ENCODE results near the gene C17orf100.

C17orf100 gene

DNA sequence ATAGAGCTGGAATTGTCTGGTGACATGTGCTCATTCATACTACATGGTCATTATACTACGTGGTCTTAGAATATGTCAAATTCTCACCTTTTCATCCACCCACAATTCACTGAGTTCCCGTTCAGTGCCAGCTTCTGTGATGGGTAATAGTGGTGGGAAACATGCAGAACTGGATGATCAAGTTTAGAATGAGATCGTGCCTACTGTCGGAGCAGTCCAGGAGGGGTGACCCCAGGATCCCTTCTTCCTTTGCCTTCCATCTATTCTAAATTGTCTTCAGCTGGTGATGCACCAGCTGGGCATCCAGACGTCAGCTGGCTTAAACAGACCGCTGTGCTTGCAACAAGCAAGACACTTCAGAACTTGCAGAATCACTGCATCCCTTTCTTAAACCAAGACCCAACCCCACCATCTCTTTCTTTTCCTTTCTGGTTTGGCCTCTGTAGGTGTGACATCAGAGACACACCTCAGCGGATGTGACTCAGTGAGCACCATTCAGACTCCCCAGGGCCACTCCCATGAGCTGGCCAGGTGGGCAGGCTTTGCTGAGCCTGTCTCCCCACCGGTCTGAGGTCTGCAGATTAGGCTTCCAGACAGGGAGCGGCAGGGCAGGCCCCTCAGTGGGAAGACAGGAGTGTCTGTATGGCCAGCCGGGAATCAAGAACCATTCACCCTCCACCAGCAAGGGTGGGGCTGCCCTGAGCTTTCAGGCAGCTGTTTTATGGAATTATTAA is 18.1 kb downstream of the C17orf100 start:
- no peak for DNase-seq (ENCODE audit: low read depth in 3 of 3)

DNA sequence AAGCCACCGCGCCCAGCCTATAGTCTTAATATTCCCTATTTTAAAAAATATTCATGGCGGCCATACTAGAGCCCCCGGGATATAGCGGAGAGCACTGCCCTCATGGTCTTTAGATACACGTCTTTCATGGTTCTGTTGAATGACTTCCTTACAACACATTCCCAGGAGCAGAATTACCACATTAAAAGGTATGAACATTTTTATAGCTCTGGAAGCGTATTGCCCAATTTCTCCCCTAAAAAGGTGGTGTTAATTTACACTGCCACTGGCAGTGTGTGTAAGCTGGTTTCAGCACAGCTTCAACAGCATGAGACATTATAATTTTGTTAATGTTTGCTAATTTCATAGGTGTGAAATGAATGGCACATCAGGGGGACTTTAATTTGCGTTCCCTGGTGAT is 19.0 kb downstream of the C17orf100 start:
- DNase-seq (ENCODE audit: low read depth in 3 of 3): no peak

DNA sequence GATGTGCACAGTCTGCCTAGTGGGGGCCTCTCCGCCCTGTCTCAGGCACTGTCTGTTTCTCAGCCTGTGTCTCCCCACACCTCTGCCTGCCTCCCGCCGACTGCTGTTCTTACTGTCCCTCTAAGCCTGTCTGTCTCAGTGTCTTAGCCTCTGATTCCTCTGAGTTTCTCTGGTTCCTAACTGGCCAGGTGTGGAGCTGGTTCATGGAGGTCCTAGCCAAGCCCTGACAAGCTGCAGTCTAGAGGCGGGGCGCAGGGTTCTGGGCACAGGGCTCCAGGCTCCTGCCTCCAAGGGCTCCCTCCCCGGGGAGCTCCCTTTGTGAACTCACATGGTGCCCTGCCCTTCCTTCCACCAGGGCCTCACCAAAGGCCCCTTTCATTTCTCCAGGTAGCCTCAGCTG is 19.4 kb downstream of the C17orf100 start:
- DNase-seq (ENCODE audit: low read depth in 3 of 3): no peak

DNA sequence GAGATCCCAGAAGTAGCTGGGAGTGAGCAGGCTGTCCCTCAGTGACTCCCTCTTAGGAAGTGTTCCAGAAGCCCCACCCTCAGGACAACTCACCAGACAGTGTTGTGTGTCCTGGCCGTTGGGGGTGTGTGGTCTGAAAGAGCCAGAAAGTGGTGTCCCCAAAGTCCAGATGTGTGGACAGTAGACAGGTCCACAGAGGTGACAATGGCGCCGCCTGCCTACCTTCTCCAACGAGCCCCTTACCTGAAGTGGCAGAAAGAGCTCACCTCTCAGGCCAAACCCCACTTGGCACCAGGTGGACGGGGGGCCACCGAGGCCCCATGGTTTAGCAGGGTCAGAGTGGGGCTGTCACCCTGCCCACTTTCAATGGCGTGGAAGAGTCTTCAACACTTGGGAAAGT is 19.9 kb downstream of the C17orf100 start:
- DNase-seq (ENCODE audit: low read depth in 3 of 3): no peak

DNA sequence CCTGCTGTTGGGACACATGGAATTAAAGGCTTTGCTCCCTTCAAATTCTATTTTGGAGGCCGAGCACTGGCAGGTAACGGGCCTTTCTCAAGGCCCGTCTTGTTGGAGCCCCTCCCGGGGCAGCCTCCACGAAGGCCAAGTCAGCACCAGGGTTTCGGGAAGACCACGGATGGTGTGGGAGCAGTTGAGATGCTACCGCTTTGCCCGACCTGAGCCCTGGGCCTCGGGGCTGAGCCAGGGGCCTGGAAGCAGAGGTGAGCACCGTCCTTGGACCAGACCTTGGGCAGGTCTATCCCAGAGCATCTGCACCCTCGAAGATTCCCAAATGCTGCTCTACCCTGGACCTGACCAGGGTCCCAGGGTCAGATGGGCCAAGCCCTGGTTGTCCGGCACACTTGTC is 23.0 kb downstream of the C17orf100 start:
- DNase-seq (ENCODE audit: low read depth in 3 of 3): no peak

DNA sequence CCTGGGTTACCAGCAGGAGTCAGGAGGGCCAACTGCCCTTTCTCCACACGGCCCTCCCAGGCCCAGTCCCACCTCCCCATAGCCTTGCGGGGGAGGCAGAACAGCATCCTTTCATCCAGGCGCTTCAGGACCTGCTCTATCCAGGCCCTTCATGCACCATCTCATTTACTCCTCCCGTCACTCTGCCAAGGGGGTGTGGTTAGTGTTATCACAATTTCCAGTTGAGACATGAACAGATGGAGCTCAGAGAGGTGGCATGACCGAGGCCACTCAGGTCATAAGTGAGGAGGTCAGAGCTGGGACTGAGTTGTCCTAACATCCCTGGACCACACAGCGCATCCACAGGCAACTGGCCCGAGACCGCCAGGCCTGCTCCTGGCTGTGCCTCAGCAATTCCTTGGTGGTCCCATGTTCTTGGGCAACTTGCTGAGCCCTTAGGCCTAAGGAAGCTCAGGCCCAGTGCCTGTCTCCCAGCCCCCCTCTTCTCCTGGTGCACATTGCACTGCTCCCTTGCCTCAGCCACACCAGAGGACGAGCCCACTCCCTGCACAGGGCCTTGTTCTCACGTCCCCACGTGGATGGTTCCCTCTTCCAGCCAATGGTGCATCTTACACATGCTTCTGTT is 23.8 kb downstream of the C17orf100 start:
- DNase-seq (ENCODE audit: low read depth in 3 of 3): no peak

DNA sequence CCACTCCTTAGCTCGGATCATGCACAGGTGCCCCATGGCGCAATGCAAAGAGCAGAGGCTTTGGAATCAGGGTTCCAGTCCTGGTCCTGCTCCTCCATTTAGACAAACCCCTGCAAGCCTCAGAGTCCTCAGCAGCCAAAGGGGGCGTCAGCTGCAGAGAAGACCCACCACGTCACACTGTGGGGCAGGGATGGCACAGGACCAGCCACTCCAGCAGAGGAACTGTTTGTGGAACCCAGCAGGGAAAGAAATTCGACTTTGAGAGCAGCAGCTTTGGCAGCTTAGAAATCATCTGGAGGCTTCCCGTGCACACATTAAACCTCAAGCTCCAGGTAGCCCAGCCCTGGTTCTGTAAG is 25.2 kb downstream of the C17orf100 start:
- no peak for DNase-seq (ENCODE audit: low read depth in 3 of 3)

DNA sequence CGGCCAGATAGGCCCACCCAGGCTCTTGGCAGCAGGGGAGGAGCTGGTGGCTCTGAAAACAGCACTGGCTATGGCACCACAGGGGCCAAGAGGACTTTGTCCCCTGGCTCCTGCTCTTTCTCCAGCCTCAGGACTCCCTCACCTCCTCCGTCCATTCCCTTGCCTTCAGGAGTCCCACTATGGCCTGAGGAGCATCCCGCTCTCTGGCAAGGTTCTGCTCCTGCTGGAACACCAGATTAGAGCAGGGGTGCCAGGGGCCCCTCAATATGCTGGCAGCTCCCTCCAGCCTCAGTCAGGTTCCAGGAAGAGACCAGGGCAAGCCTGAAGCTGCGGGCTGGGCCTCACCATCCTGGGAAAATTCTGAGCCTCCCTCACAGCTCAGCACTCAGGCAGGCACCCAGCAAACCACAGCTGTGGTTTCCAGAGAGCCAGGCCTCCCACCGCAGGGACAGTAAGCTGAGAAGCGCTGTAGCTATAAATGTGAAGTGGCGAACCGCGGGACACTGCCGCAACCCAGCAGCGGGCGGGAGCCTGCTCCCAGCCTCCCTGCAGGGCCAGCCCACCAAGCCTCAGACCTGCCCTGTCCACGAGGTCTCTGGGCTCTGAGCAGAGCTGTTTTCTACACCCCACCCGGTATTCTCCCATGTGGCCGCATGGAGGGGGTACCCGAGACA is 25.7 kb downstream of the C17orf100 start:
- DNase-seq (ENCODE audit: low read depth in 3 of 3): no peak

DNA sequence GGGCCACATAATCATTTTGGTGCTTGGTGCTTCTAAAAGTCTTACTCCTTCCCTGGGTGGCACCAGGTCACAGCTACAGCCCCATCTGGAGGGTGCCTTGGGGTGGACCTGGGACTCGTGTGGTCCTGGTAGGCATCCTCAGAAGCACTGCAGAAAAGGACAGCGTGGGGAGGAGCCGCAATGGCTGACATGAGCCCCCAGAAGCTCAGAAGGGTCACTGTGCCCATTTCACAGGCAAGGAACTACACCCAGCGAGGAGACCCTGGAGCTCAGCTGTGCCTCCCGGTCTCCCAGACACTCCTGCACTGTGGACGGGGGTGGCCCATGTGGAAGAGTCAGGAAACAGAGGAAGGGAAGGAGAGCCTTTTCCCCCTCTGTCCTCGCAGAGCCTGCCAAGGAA is 26.4 kb downstream of the C17orf100 start:
- DNase-seq (ENCODE audit: low read depth in 3 of 3): no peak

DNA sequence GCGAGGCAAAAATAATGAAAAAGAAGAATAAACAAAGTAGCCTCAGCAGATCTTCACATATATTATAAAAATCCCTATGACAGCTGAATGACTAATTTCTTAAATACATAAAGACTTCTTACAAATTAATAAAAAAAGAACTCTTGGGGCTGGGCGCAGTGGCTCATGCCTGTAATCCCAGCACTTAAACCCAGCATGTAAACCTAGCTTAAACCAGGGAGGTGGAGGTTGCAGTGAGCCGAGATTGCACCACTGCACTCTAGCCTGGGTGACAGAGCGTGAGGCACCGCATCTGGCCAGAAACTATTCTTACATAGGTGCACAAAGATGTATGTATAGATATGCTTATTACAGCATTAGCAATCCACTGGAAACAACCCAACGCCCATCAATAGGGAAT is 27.7 kb downstream of the C17orf100 start:
- DNase-seq (ENCODE audit: low read depth in 3 of 3): no peak

DNA sequence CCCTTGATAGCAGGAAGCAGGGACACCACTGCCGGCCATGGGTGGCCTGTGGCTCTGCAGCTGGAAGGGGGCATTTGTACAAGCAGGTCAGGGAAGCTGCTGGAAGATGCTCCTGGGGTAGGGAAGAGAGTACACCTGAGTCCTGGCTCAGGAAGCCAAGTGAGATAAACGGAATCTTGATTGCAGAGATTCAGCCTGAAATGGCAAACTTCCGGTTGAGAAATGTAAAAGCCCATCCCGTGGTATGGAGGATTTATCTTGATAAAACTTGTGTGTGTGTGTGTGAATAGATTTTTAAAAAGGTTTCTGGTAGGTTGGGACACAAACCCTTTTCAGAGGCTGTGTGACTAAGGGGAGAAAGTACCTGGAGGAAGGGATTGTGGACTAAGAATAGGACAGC is 29.6 kb downstream of the C17orf100 start:
- DNase-seq (ENCODE audit: low read depth in 3 of 3): no peak

DNA sequence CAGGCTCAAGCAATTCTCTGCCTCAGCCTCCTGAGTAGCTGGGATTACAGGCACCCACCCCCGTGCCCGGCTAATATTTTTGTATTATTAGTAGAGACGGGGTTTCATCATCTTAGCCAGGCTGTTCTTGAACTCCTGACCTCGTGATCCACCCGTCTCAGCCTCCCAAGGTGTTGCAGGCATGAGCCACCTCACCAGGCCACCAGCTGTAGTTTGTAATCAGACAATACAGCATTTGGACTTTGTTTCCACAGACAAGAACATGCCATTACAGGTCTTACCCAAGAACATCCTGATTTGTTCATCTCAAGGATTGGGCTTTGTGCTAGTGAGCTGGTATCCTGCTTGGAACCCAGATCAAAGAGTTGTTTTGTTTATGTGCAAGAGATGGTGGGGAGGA is 30.1 kb downstream of the C17orf100 start:
- no peak for DNase-seq (ENCODE audit: low read depth in 3 of 3)

DNA sequence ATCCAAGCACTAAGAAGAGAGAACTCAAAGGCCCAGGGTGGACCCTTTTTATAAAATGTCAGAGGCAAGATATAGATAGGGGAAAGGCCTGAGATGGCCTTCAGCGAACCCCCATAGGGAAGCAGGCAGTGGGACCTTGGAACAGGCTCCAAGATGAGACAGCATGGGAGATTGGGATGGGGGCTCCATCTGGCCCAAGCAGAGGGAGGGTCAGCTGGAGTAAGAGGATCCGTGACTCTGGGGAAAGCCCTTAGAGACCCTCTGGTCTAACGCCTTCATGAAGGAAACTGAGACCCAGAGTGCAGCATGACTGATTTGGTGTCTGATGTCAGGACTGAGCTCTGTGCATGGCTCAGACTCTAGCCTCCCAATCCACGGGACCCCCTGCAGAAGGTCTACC is 30.8 kb downstream of the C17orf100 start:
- no peak for DNase-seq (ENCODE audit: low read depth in 3 of 3)

DNA sequence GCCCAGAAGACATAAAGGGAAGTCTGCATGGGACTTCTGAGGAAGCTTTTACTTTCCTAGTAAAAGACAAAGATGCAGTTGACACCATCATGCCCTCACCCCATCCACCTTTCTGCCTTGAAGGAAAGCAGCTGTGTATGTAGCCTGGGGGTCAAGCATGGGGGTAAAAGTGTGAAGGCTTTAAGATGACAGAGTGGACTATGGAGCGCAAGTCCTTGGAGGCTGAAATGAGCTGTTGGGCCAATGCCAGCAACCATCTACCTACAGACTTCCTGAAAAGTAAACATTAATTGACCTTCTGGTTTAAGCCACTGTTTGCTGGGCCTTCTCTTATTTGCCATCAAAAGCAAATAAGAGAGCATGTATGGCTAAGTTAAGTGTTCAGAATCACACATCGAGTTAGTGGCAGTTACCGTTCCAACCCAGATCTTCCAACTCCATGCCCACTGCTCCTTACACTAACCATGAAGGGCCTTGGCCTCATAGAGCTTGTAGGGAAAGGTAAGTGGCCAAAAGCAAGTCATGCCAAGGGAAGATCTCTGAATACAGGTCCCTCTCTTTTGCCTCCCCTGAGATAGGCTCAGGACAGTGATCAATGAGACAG is 31.6 kb downstream of the C17orf100 start:
- DNase-seq (ENCODE audit: low read depth in 3 of 3): no peak

DNA sequence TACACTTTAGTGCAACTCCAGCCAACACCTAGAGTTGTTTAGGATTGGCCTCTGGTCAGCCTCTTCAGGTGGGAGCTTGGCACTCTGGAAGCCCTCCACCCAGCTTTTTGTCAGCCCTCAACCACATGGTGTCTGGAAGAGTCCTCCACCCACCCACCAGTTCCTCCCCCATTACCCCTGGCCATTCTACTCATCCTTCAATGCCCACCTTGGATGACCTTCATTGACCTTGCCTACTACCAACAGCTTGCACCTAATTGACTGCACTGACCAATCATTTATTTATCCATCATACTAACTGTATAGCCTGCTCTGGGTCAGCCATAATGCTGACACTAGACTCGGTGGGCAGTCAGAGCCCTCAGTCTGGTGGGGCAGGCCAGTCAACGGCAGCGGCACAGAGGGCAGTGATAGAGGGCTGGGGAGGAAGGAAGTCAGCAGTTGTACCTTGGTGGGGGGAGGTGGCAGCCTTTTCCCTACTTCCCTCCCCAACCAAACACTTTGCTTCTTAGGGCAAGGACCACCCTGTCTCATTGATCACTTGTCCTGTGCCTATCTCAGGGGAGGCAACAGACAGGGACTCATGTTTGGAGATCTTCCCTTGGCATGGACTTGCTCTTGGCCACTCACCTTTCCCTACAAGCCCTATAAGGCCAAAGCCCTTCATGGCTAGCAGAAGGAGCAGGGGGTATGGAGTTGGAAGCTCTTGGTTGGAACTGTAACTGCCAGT is 32.3 kb downstream of the C17orf100 start:
- no peak for DNase-seq (ENCODE audit: low read depth in 3 of 3)

DNA sequence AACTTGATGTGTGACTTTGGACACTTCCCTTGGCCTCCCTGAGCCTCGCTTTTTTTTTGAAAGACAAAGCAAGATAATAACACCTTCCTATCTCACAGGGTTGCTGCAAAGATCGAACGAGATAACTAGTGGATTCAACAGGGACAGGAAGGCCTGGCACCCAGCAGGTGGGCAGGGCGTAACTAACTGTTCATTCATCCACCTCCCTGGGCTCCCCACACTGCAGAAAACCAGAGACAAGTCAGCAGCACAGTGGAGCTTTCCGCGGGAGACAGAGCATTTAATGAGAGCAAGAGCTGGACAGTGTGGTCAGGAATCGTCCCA is 32.9 kb downstream of the C17orf100 start:
- DNase-seq (ENCODE audit: low read depth in 3 of 3): no peak

DNA sequence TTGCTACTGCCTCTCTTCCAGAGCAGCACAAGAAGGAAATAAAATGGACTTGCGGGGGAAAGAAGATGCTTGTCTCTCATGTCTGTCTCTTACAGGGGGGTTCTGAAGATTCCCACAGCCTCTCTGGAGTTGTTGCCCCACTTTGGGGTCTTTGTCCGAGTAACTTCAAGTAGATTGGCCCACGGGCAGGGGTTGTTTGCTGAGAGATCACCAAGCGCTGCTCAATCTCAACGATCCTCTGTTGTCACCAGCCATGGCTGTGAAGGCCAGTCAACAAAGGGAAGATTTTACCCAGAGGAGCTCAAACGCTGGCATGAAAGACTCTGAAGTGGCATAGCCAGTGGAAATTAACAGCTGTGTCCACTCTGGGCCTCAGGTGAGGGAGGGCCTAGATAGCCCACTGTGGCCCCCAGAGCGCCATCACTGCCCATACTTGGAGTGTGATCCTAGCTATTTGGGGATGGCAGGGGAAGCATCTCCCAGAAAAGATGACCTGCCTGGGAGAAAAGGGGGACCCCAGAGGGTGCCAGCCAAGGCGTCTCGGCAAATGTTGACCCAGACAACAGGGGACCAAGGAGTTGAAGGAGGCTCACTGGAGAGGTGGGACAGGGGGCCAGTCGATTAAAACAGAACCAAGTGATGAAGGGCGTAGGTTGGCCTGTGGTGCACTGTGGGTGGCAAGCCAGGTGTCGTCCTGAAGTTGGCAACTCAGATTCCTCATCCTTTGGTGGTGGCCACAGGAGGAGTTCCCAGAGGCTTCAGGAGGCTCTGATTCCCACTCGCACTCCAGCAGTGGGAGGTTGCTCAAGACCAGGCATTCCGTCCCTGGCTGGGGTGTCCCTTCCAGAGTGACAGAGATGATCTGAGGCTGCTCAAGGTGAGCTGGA is 33.6 kb downstream of the C17orf100 start:
- no peak for DNase-seq (ENCODE audit: low read depth in 3 of 3)

DNA sequence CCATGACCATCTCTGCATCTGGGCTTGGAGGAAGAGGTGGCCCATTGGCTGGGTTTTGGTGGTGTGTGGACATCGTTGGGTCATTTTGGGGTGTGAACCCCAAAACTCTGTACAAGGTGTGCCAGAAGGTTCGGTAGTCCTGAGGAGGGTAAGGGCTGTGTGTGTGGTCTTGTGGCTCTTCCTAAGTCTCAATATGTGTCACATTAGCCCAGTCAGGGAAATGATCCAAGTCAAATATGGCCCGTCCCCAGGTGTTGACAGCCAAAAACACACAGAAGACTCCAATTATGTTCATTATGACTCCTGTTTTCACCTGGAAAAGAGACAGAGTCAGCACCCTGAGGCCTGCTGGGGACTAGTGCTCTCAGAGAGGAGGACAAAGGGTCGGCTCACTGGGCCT is 34.5 kb downstream of the C17orf100 start:
- no peak for DNase-seq (ENCODE audit: low read depth in 3 of 3)

DNA sequence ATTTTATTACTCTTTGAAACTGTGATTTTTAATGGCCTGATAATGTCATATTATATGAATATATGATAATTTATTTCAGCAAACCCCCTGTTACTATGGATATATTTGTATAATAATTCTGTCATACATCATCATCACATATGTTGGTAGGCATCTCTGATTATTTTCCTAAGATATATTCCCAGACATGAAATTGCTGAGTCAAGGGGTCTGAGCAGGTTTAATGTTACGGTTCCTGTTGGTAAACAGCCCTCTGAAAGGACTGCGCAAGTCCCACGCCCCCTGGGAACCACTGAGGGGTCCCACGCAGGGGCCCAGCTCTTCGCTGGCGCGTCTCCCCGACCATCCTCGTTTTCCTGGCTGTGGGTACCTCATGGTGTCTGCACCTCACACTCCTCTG is 37.4 kb downstream of the C17orf100 start:
- no peak for DNase-seq (ENCODE audit: low read depth in 3 of 3)

DNA sequence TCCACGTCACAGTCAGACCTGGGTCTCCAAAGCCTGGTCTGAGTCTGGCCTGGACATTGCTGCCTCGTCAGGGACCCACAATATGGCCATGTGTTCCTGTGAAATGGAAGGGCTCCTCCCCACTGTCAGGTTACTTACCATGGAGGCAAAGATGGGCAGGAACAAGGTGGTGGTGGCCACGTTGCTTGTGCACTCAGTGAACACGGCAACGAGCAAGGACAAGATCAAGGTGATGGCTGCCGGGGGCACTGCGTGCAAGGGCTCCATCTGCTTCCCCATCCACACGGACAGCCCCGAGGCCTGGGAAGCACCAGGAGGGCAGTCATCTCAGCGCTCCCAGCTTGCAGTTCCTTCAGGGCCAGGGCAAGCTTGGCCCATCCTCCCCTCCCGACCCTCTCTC is 39.1 kb downstream of the C17orf100 start:
- no peak for DNase-seq (ENCODE audit: low read depth in 3 of 3)

DNA sequence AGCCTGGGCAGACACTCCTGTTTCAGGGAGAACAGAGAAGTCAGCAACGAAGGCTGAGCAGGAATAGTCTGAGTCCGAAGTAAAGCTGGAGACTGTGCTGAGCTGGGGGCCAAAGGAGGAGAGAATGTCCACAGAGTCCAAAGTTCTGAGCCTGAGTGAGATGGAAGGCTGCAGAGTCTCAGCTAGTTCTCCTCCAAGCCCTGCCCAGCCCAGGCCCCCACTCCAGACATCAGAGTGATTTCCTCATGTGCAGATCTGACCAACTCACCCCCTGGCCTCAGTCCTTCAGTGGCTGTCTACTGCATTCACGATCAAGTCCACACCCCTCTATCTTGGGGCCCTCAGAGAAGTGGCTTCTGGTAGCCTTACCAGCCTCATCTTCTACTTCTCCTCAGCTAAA is 40.0 kb downstream of the C17orf100 start:
- no peak for DNase-seq (ENCODE audit: low read depth in 3 of 3)
